ENCODE measurements around the gene C20orf204. TPM values are rescaled to one million over a fixed set of nuclear protein-coding genes. Genes with fewer than 3 reads are reported as not detected.
A peak's percentile ranks its signal among the peaks of the same experiment; 100 is the strongest.

Gene C20orf204
- total RNA-seq, 2 donors from 2014 or later, result 0.64 to 3.1 TPM

GRCh38 chr20:64055893-64056638, 20.1 kb downstream of the C20orf204 start:
- Histone ChIP-seq H3K9me3 (no peaks in the 10 kb centered on the region), H3K4me1 (replicated peaks) (peaks cover 6% of the 10 kb centered on the region), H3K36me3 (no peaks in the 10 kb centered on the region), H3K27ac (no peak overlapping the region), H3K4me3 (no peak overlapping the region), H3K27me3 (replicated peaks; ENCODE audit: insufficient read depth) (peaks cover 9% of the 10 kb centered on the region)
- intact Hi-C loops (cut with DNase I), result no loop called here
- no peak for TF ChIP-seq CTCF (IDR thresholded peaks at IDR 0.05)
- TF ChIP-seq POLR2AphosphoS5 (IDR thresholded peaks at IDR 0.05), result no peak
- TF ChIP-seq POLR2A (IDR thresholded peaks at IDR 0.05), result no peak
- DNase-seq (ENCODE audit: low spot score), result no peak
- WGBS, result 43% methylated on average over 14 of the region's 22 CpGs

GRCh38 chr20:64056639-64056888, 20.6 kb downstream of the C20orf204 start:
- 58% methylated on average over 7 of the region's 7 CpGs for WGBS
- DNase-seq (ENCODE audit: low spot score), result no peak
- intact Hi-C loops (cut with DNase I), result no loop called here
- no peak for TF ChIP-seq POLR2AphosphoS5 (IDR thresholded peaks at IDR 0.05)
- Histone ChIP-seq H3K27me3 (replicated peaks; ENCODE audit: insufficient read depth) (peaks cover 9% of the 10 kb centered on the region), H3K4me3 (no peak overlapping the region), H3K27ac (no peak overlapping the region), H3K9me3 (no peaks in the 10 kb centered on the region), H3K4me1 (replicated peaks) (peaks cover 6% of the 10 kb centered on the region), H3K36me3 (no peaks in the 10 kb centered on the region)

- no peak for TF ChIP-seq POLR2AphosphoS5 (IDR thresholded peaks at IDR 0.05)
- no peak for TF ChIP-seq POLR2A (IDR thresholded peaks at IDR 0.05)
- no peak for TF ChIP-seq CTCF (IDR thresholded peaks at IDR 0.05)
- peaks cover 6% of the 10 kb centered on the region for H3K4me1 ChIP-seq (replicated peaks)
- no peak overlapping the region for H3K27ac ChIP-seq
- no peak for DNase-seq (ENCODE audit: low spot score)
- no peak overlapping the region for H3K4me3 ChIP-seq
- intact Hi-C loops (cut with DNase I), result no loop called here
- H3K27me3 ChIP-seq (replicated peaks; ENCODE audit: insufficient read depth), result peaks cover 9% of the 10 kb centered on the region
- H3K36me3 ChIP-seq, result no peaks in the 10 kb centered on the region
- WGBS, result 66% methylated on average over 27 of the region's 39 CpGs
- H3K9me3 ChIP-seq, result no peaks in the 10 kb centered on the region
Observed at GRCh38 chr20:64056889-64057627, 21.1 kb downstream of the C20orf204 start.

- H3K9me3 ChIP-seq, result no peaks in the 10 kb centered on the region
- peak overlapping the region; percentile 5 to 22 for H3K27ac ChIP-seq
- WGBS, result 34% methylated on average over 32 of the region's 33 CpGs
- H3K4me1 ChIP-seq (replicated peaks), result peaks cover 6% of the 10 kb centered on the region
- no peaks in the 10 kb centered on the region for H3K36me3 ChIP-seq
- intact Hi-C loops (cut with DNase I), result no loop called here
- peak; percentile 53 for DNase-seq (ENCODE audit: low spot score)
- no peak overlapping the region for H3K4me3 ChIP-seq
- TF ChIP-seq POLR2A (IDR thresholded peaks at IDR 0.05), result no peak
- no peak for TF ChIP-seq POLR2AphosphoS5 (IDR thresholded peaks at IDR 0.05)
- peak; percentile 62 to 81 (median 72) for TF ChIP-seq CTCF (IDR thresholded peaks at IDR 0.05)
- peaks cover 9% of the 10 kb centered on the region for H3K27me3 ChIP-seq (replicated peaks; ENCODE audit: insufficient read depth)
Observed at GRCh38 chr20:64057628-64058498, 21.9 kb downstream of the C20orf204 start.

- intact Hi-C loops (cut with DNase I), result no loop called here
- Histone ChIP-seq H3K4me1 (replicated peaks) (peaks cover 7% of the 10 kb centered on the region), H3K4me3 (no peak overlapping the region), H3K27me3 (replicated peaks; ENCODE audit: insufficient read depth) (peaks cover 6% of the 10 kb centered on the region), H3K27ac (peak overlapping the region; percentile 5 to 22), H3K9me3 (no peaks in the 10 kb centered on the region), H3K36me3 (no peaks in the 10 kb centered on the region)
- no peak for DNase-seq (ENCODE audit: low spot score)
- WGBS, result 79% methylated on average over 12 of the region's 12 CpGs
- no peak for TF ChIP-seq POLR2A (IDR thresholded peaks at IDR 0.05)
- TF ChIP-seq CTCF (IDR thresholded peaks at IDR 0.05), result no peak
- no peak for TF ChIP-seq POLR2AphosphoS5 (IDR thresholded peaks at IDR 0.05)
Observed at GRCh38 chr20:64058536-64058935, 22.6 kb downstream of the C20orf204 start.

All from prostate gland (tissue), 2 donors.